SK-N-SH (cell line): ENCODE data around the gene ADAMTS20. TPM values are rescaled to one million over a fixed set of nuclear protein-coding genes. Genes with fewer than 3 reads are reported as not detected.
"Not testable (repeated sequence)": the region's sequence is repeated elsewhere in the genome, so short reads cannot be mapped to it uniquely, and the experiment has no call there.

Experiments used
- CTCF ChIA-PET: fragments of 300-600, 350-600 bp; formaldehyde crosslinking; extraction: SDS; loops from one replicate; lab custom pipeline; 2021; lab: Yijun Ruan, JAX
- POLR2A ChIA-PET: fragments of 350-600 bp; sonication (Branson Sonifier 250); formaldehyde crosslinking; extraction: SDS; loops from one replicate; lab custom pipeline; 2020; ENCODE audit warnings: antibody characterized with exemption, inconsistent platforms; lab: Yijun Ruan, JAX
- DNase-seq: peaks from one replicate; pipeline ENCODE4 v3.0.0; 2012
- H2AFZ ChIP-seq: fragments of 200-600 bp; sonication (generic); 2 replicates; pipeline ENCODE4 v1.8.1; 2016; ENCODE audit warnings: antibody characterized with exemption, mild to moderate bottlenecking, low read depth
- H3F3A ChIP-seq: fragments of 200-600 bp; sonication (generic); replicated peaks from 2 replicates; pipeline ENCODE3; 2016; ENCODE audit warnings: antibody characterized with exemption, mild to moderate bottlenecking; ENCODE audit not compliant: insufficient read depth
- H3K27ac ChIP-seq, 2 experiments: fragments of 200-500 bp in 1 of 2; fragments of 200-600 bp in 1 of 2; sonication (Bioruptor generic) in 1 of 2; sonication (generic), shearing (Covaris generic) in 1 of 2; 2 replicates each; pipeline versions ENCODE4 v1.5.1 to v1.6.1; 2014 to 2016; ENCODE audit warnings: low read depth in 2 of 2, inconsistent platforms in 1 of 2, low read length in 1 of 2, mild to moderate bottlenecking in 1 of 2, mixed read lengths in 1 of 2
- H3K27me3 ChIP-seq: fragments of 200-600 bp; sonication (generic), shearing (Covaris generic); 2 replicates; pipeline ENCODE4 v1.6.1; 2016; ENCODE audit warnings: mixed run types; ENCODE audit not compliant: insufficient read depth
- H3K36me3 ChIP-seq, 2 experiments: fragments of 200-500 bp in 1 of 2; fragments of 200-600 bp in 1 of 2; sonication (Bioruptor generic) in 1 of 2; sonication (generic) in 1 of 2; replicated peaks in 1 of 2; 2 replicates each; pipeline versions ENCODE3 to v1.5.1; 2014 to 2016; ENCODE audit warnings: low read length in 1 of 2, mild to moderate bottlenecking in 1 of 2; ENCODE audit not compliant: insufficient read depth in 2 of 2, control insufficient read depth in 1 of 2
- H3K4me1 ChIP-seq, 2 experiments: fragments of 200-500 bp in 1 of 2; fragments of 200-600 bp in 1 of 2; sonication (Bioruptor generic) in 1 of 2; sonication (generic), shearing (Covaris generic) in 1 of 2; 2 replicates each; pipeline versions ENCODE4 v1.5.1 to v1.6.1; 2014 to 2016; ENCODE audit warnings: low read depth in 1 of 2, low read length in 1 of 2, mixed run types in 1 of 2; ENCODE audit not compliant: insufficient read depth in 2 of 2, control insufficient read depth in 1 of 2
- H3K4me2 ChIP-seq: fragments of 200-600 bp; sonication (generic), shearing (Covaris generic); 2 replicates; pipeline ENCODE4 v1.6.1; 2017; ENCODE audit warnings: mixed run types
- H3K4me3 ChIP-seq, 2 experiments: fragments of 200-500 bp in 1 of 2; fragments of 200-600 bp in 1 of 2; sonication (Bioruptor generic) in 1 of 2; sonication (generic), shearing (Covaris generic) in 1 of 2; 2 replicates each; pipeline versions ENCODE4 v1.5.1 to v1.8.1; 2014 to 2016; ENCODE audit warnings: low read depth in 2 of 2, inconsistent platforms in 1 of 2, low read length in 1 of 2, mild to moderate bottlenecking in 1 of 2, mixed read lengths in 1 of 2, moderate library complexity in 1 of 2
- H3K79me2 ChIP-seq: fragments of 200-600 bp; sonication (generic); 2 replicates; pipeline ENCODE4 v1.8.1; 2017; ENCODE audit warnings: mild to moderate bottlenecking; ENCODE audit not compliant: insufficient read depth
- H3K9ac ChIP-seq: fragments of 200-600 bp; sonication (generic); 2 replicates; pipeline ENCODE4 v1.6.1; 2017; ENCODE audit warnings: mixed run types
- H3K9me2 ChIP-seq: fragments of 200-600 bp; sonication (generic); 2 replicates; pipeline ENCODE4 v1.6.1; 2017; ENCODE audit warnings: mixed run types
- H3K9me3 ChIP-seq: fragments of 200-600 bp; sonication (generic); 2 replicates; pipeline ENCODE4 v1.6.1; 2017; ENCODE audit warnings: mixed run types, mild to moderate bottlenecking, moderate library complexity
- H4K20me1 ChIP-seq: fragments of 200-600 bp; sonication (generic); 2 replicates; pipeline ENCODE4 v1.6.1; 2017; ENCODE audit warnings: mild to moderate bottlenecking, mixed run types; ENCODE audit not compliant: insufficient read depth
- CTCF ChIP-seq: fragments of 200-600 bp; sonication (generic); IDR thresholded peaks from 2 replicates; pipeline ENCODE4 v1.6.1; 2017; ENCODE audit warnings: antibody characterized with exemption, mild to moderate bottlenecking, moderate library complexity
- EP300 ChIP-seq, 2 experiments: IDR thresholded peaks; 2 replicates each; pipeline versions ENCODE4 v1.4.0 to v1.6.1; 2012; ENCODE audit warnings: borderline replicate concordance in 1 of 2, low read depth in 1 of 2, low read length in 1 of 2
- MAX ChIP-seq: IDR thresholded peaks from 2 replicates; pipeline ENCODE4 v1.4.0; 2012; ENCODE audit warnings: low read depth
- MEF2A ChIP-seq: IDR thresholded peaks from 2 replicates; pipeline ENCODE4 v1.4.0; 2012; ENCODE audit warnings: low read depth, borderline replicate concordance
- PBX3 ChIP-seq: IDR thresholded peaks from 2 replicates; pipeline ENCODE4; 2012
- RCOR1 ChIP-seq: fragments of 150-350 bp; IDR thresholded peaks from 2 replicates; pipeline ENCODE4 v1.6.1; 2017; ENCODE audit warnings: antibody characterized with exemption, low read length
- REST ChIP-seq: IDR thresholded peaks from 2 replicates; pipeline ENCODE4 v1.6.1; 2012; ENCODE audit warnings: mild to moderate bottlenecking, low read depth, low read length, moderate library complexity
- SMC3 ChIP-seq: IDR thresholded peaks from 2 replicates; pipeline ENCODE4 v1.6.1; 2012; ENCODE audit warnings: low read depth, low read length, improper control_type of control experiment
- TAF1 ChIP-seq: IDR thresholded peaks from 2 replicates; pipeline ENCODE4 v1.6.1; 2012; ENCODE audit warnings: low read depth, mild to moderate bottlenecking, low read length, moderate library complexity, borderline replicate concordance
- TCF12 ChIP-seq: IDR thresholded peaks from 2 replicates; pipeline ENCODE4 v1.4.0; 2012
- USF2 ChIP-seq: fragments of 150-350 bp; IDR thresholded peaks from 2 replicates; pipeline ENCODE4 v1.6.1; 2017; ENCODE audit warnings: antibody characterized with exemption, low read length, low read depth, borderline replicate concordance
- YY1 ChIP-seq: IDR thresholded peaks from 2 replicates; pipeline ENCODE4 v1.4.0; 2012; ENCODE audit warnings: low read depth, mild to moderate bottlenecking
- WGBS: methylation state at CpG from one replicate; pipeline ENCODE4 v1.1.6; 2017; ENCODE audit warnings: low lambda C conversion rate; 5-methylcytosine and 5-hydroxymethylcytosine counted together
- polyA plus RNA-seq, 3 experiments: library from polyadenylated mRNA; depleted of rRNA; stranded (reverse); fragments of >200 nt; gene quantifications; 2 replicates each; pipeline ENCODE4 v1.2.3, GENCODE V29; 2012

ADAMTS20 gene
- polyA plus RNA-seq, 1 of the 3 experiments (the other 2 are of a cell fraction): not detected

GRCh38 chr12:43550831-43551271 lies 1.2 kb downstream of the ADAMTS20 start (continued):
- TF ChIP-seq CTCF: no peak
- no peak for TF ChIP-seq PBX3
- no peak for TF ChIP-seq TCF12

- Histone ChIP-seq H4K20me1 (no peaks in the 10 kb centered on the region), H3K4me3 (no peak overlapping the region), H3K36me3 (no peaks in the 10 kb centered on the region), H3F3A (no peaks in the 10 kb centered on the region), H3K9me2 (no peaks in the 10 kb centered on the region), H3K4me1 (no peaks in the 10 kb centered on the region), H3K9ac (no peak overlapping the region), H3K4me2 (no peak overlapping the region), H3K9me3 (no peaks in the 10 kb centered on the region), H3K27me3 (no peaks in the 10 kb centered on the region), H2AFZ (no peak overlapping the region), H3K27ac (no peak overlapping the region), H3K79me2 (no peaks in the 10 kb centered on the region)
- DNase-seq: no peak
- TF ChIP-seq REST (peak; percentile 52; the same call in 1 of the 2 replicates), SMC3 (no peak), MAX (no peak)
- POLR2A ChIA-PET: interaction anchor here (0.7 kb wide), 1 partner anchor 8 kb away, joined by 3 read pairs; no protein-coding TSS in a partner anchor
- 18% methylated on average over 2 of the region's 3 CpGs for WGBS
- CTCF ChIA-PET: no interaction called here
Observed at GRCh38 chr12:43544703-43545102, 7.3 kb downstream of the ADAMTS20 start.

- H3K4me3 ChIP-seq: no peak overlapping the region
- POLR2A ChIA-PET: interaction anchor here (0.6 kb wide), 1 partner anchor 1388 kb away, joined by 3 read pairs; no protein-coding TSS in a partner anchor
- H3K9me2 ChIP-seq: no peaks in the 10 kb centered on the region
- CTCF ChIA-PET: interaction anchor here (1.0 to 1.1 kb wide), 2 partner anchors 12 to 96 kb away, joined by 3 read pairs; no protein-coding TSS in a partner anchor
- no peak overlapping the region for H3K4me2 ChIP-seq
- H3K36me3 ChIP-seq: no peaks in the 10 kb centered on the region
- no peaks in the 10 kb centered on the region for H3K4me1 ChIP-seq
- no peaks in the 10 kb centered on the region for H3F3A ChIP-seq
- no peak overlapping the region for H2AFZ ChIP-seq
- no peaks in the 10 kb centered on the region for H4K20me1 ChIP-seq
- no peak for DNase-seq
- no peak for TF ChIP-seq TAF1
- TF ChIP-seq MEF2A: peak; percentile 70
- TF ChIP-seq YY1: no peak
- TF ChIP-seq RCOR1: no peak
- TF ChIP-seq USF2: no peak
- TF ChIP-seq EP300 (IDR thresholded peaks at IDR 0.05; ENCODE audit: borderline replicate concordance in 1 of 2, low read depth in 1 of 2, low read length in 1 of 2): no peak
- no peak overlapping the region for H3K27ac ChIP-seq
- no peaks in the 10 kb centered on the region for H3K79me2 ChIP-seq
- no peaks in the 10 kb centered on the region for H3K9me3 ChIP-seq
- no peaks in the 10 kb centered on the region for H3K27me3 ChIP-seq
- H3K9ac ChIP-seq: no peak overlapping the region
Observed at GRCh38 chr12:43540470-43540869, 11.5 kb downstream of the ADAMTS20 start.

- H3K9me3 ChIP-seq, H4K20me1 ChIP-seq, CTCF ChIA-PET, H3K4me2 ChIP-seq, H3K9ac ChIP-seq, H3K4me3 ChIP-seq, H3K27me3 ChIP-seq, H3F3A ChIP-seq, H3K36me3 ChIP-seq, DNase-seq, POLR2A ChIA-PET, H3K9me2 ChIP-seq, H2AFZ ChIP-seq, H3K79me2 ChIP-seq, H3K27ac ChIP-seq, H3K4me1 ChIP-seq: not testable (repeated sequence)
Observed at GRCh38 chr12:43537675-43538074, 14.3 kb downstream of the ADAMTS20 start.
